ENCODE data around the gene MAML2. TPM values are rescaled to one million over a fixed set of nuclear protein-coding genes. Genes with fewer than 3 reads are reported as not detected.

MAML2 gene
- total and polyA plus RNA-seq, 2 of the 8 experiments (the other 6 are each of a cell fraction or from before 2014, with no cell fraction given), result 3.8 to 6.6 TPM

- no peak for TF ChIP-seq CBX8 (IDR thresholded peaks at IDR 0.05; ENCODE audit: borderline replicate concordance, low read depth, low read length)
- TF ChIP-seq FOSL1 (IDR thresholded peaks at IDR 0.05; ENCODE audit: insufficient read depth, low read depth, low read length), result no peak
- TF ChIP-seq TEAD4 (IDR thresholded peaks at IDR 0.05; ENCODE audit: low read depth, low read length), result no peak
Observed at GRCh38 chr11:96275801-96276594, 67.0 kb downstream of the MAML2 start (continued).
